Type B pancreatic cell (in vitro differentiated cells): ENCODE results near the gene PLOD3. TPM values are rescaled to one million over a fixed set of nuclear protein-coding genes. Genes with fewer than 3 reads are reported as not detected.

Experiments
- DNase-seq: peaks from one replicate; pipeline ENCODE4 v3.0.0; 2021; ENCODE audit warnings: mixed read lengths; ENCODE audit not compliant: unreplicated experiment; ENCODE audit errors: extremely low spot score
- H3K27ac Mint-ChIP-seq: 2 replicates; pipeline ENCODE4 v1.8.0; 2021; ENCODE audit warnings: mild to moderate bottlenecking, mixed read lengths
- H3K27me3 Mint-ChIP-seq: 2 replicates; pipeline ENCODE4 v1.8.0; 2021; ENCODE audit warnings: mixed read lengths
- H3K36me3 Mint-ChIP-seq: 2 replicates; pipeline ENCODE4 v1.8.0; 2021; ENCODE audit warnings: mixed read lengths
- H3K4me1 Mint-ChIP-seq: one replicate; pipeline ENCODE4 v1.8.0; 2021; ENCODE audit warnings: mixed read lengths; ENCODE audit not compliant: unreplicated experiment
- H3K4me3 Mint-ChIP-seq: 2 replicates; pipeline ENCODE4 v1.8.0; 2021; ENCODE audit warnings: mild to moderate bottlenecking, mixed read lengths
- H3K9me3 Mint-ChIP-seq: 2 replicates; pipeline ENCODE4 v1.8.0; 2021; ENCODE audit warnings: mixed read lengths
- CTCF ChIP-seq: fragments of 200-600 bp; sonication (generic); conservative IDR thresholded peaks from 2 replicates; pipeline ENCODE4 v1.5.0; 2021; ENCODE audit warnings: antibody characterized with exemption, mild to moderate bottlenecking
- total RNA-seq: library from RNA; stranded (reverse); gene quantifications from 2 replicates; pipeline ENCODE4 v1.2.1, GENCODE V29; 2021; ENCODE audit warnings: low replicate concordance

Gene PLOD3
- total RNA-seq, 1 donor from 2014 or later, result 65.7 TPM

GRCh38 chr7:101239191-101239950, 22.0 kb upstream of the PLOD3 start:
- no peak for TF ChIP-seq CTCF
- Mint-ChIP-seq H3K9me3 (no peaks in the 10 kb centered on the region), H3K27ac (no peak overlapping the region), H3K4me1 (peaks cover 6% of the 10 kb centered on the region), H3K27me3 (no peaks in the 10 kb centered on the region), H3K4me3 (no peak overlapping the region), H3K36me3 (no peaks in the 10 kb centered on the region)
- DNase-seq, result no peak

- no peak for TF ChIP-seq CTCF
- Mint-ChIP-seq H3K27me3 (no peaks in the 10 kb centered on the region), H3K4me1 (peaks cover 2% of the 10 kb centered on the region), H3K4me3 (no peak overlapping the region), H3K9me3 (no peaks in the 10 kb centered on the region), H3K27ac (no peak overlapping the region), H3K36me3 (no peaks in the 10 kb centered on the region)
- DNase-seq, result no peak
These were observed 21.1 kb upstream of the PLOD3 start for GRCh38 chr7:101238226-101239182.

- TF ChIP-seq CTCF, result no peak
These were observed 20.1 kb upstream of the PLOD3 start, which contains the start of gene CLDN15 for GRCh38 chr7:101237206-101238067. Gene CLDN15 (minus strand): TSS chr7:101237802. CDS start chr7:101237581, 221 bp downstream.

GRCh38 chr7:101236292-101236835, 19.0 kb upstream of the PLOD3 start:
- Mint-ChIP-seq H3K27ac (no peak overlapping the region), H3K27me3 (no peaks in the 10 kb centered on the region), H3K9me3 (no peaks in the 10 kb centered on the region), H3K36me3 (no peaks in the 10 kb centered on the region), H3K4me3 (no peak overlapping the region), H3K4me1 (peaks cover 5% of the 10 kb centered on the region)
- DNase-seq, result no peak
- no peak for TF ChIP-seq CTCF

More at GRCh38 chr7:101237206-101238067, 20.1 kb upstream of the PLOD3 start, which contains the start of gene CLDN15:
- Mint-ChIP-seq H3K4me1 (no peaks in the 10 kb centered on the region), H3K9me3 (no peaks in the 10 kb centered on the region), H3K27me3 (no peaks in the 10 kb centered on the region), H3K27ac (no peak within 1 kb of the TSS), H3K4me3 (no peak within 1 kb of the TSS), H3K36me3 (no peaks in the 10 kb centered on the region)
- no peak for DNase-seq

- Mint-ChIP-seq H3K4me3 (no peak overlapping the region), H3K9me3 (no peaks in the 10 kb centered on the region), H3K4me1 (peaks cover 9% of the 10 kb centered on the region), H3K27me3 (no peaks in the 10 kb centered on the region), H3K27ac (no peak overlapping the region), H3K36me3 (no peaks in the 10 kb centered on the region)
- DNase-seq, result no peak
- no peak for TF ChIP-seq CTCF
These were observed 18.1 kb upstream of the PLOD3 start for GRCh38 chr7:101235522-101235921.
